OCI-LY7 (cell line): ENCODE data around the gene STAT5B. TPM values are rescaled to one million over a fixed set of nuclear protein-coding genes. Genes with fewer than 3 reads are reported as not detected.

ENCODE experiments used
- BruUV-seq: library from RNA; stranded (reverse); fragments of 400-500 nt; replicated peaks from 2 replicates; lab custom pipeline; 2021; lab: Mats Ljungman, UMichigan
- CTCF ChIA-PET: fragments of 300-600 bp; sonication (Branson Sonifier 250); formaldehyde crosslinking; loops from one replicate; lab custom pipeline; 2022; ENCODE audit warnings: antibody characterized with exemption; ENCODE audit not compliant: unreplicated experiment; lab: Charles Lee
- POLR2A ChIA-PET: fragments of 300-600 bp; sonication (Branson Sonifier 250); formaldehyde crosslinking; loops from one replicate; lab custom pipeline; 2022; ENCODE audit warnings: antibody characterized with exemption; lab: Charles Lee
- DNase-seq: peaks from one replicate; pipeline ENCODE4 v3.0.0-alpha.2; 2015; ENCODE audit warnings: low spot score
- H2AFZ ChIP-seq: fragments of 200-600 bp; sonication (generic), shearing (Covaris generic); 2 replicates; pipeline ENCODE4 v1.6.1; 2014; ENCODE audit warnings: mild to moderate bottlenecking, antibody characterized with exemption, low read length, moderate library complexity
- H3K27ac ChIP-seq: fragments of 200-600 bp; sonication (generic); 2 replicates; pipeline ENCODE4 v1.5.1; 2014; ENCODE audit warnings: mixed run types, low read depth, mild to moderate bottlenecking, moderate library complexity, low read length, inconsistent platforms; ENCODE audit not compliant: poor library complexity, severe bottlenecking
- H3K36me3 ChIP-seq: fragments of 200-600 bp; sonication (generic); 2 replicates; pipeline ENCODE4 v1.6.1; 2014; ENCODE audit warnings: mild to moderate bottlenecking, antibody characterized with exemption, low read length, moderate library complexity, mixed read lengths; ENCODE audit not compliant: insufficient read depth
- H3K4me1 ChIP-seq: fragments of 200-600 bp; sonication (generic); 2 replicates; pipeline ENCODE4 v1.5.1; 2014; ENCODE audit warnings: mild to moderate bottlenecking, low read length; ENCODE audit not compliant: insufficient read depth, poor library complexity, severe bottlenecking
- H3K4me2 ChIP-seq: fragments of 200-600 bp; sonication (generic); 2 replicates; pipeline ENCODE4 v1.6.1; 2014; ENCODE audit warnings: mild to moderate bottlenecking, low read length
- H3K4me3 ChIP-seq: fragments of 200-600 bp; sonication (generic); 2 replicates; pipeline ENCODE4 v1.5.1; 2014; ENCODE audit warnings: mild to moderate bottlenecking, low read depth, low read length; ENCODE audit not compliant: poor library complexity, severe bottlenecking
- H3K79me2 ChIP-seq: fragments of 200-600 bp; sonication (generic); 2 replicates; pipeline ENCODE4 v1.6.1; 2016; ENCODE audit warnings: low read depth, mild to moderate bottlenecking, low read length, moderate library complexity, mixed read lengths; ENCODE audit not compliant: insufficient read depth
- H3K9me2 ChIP-seq: fragments of 200-600 bp; sonication (generic); 2 replicates; pipeline ENCODE4 v1.6.1; 2016; ENCODE audit warnings: mild to moderate bottlenecking, low read length, mixed read lengths; ENCODE audit not compliant: insufficient read depth
- H3K9me3 ChIP-seq: fragments of 200-600 bp; sonication (generic); 2 replicates; pipeline ENCODE4 v1.6.1; 2014; ENCODE audit warnings: mild to moderate bottlenecking, mixed run types, low read length, mixed read lengths
- H4K20me1 ChIP-seq: fragments of 200-600 bp; sonication (generic); 2 replicates; pipeline ENCODE4 v1.6.1; 2014; ENCODE audit warnings: mild to moderate bottlenecking, antibody characterized with exemption, low read length, moderate library complexity, mixed read lengths; ENCODE audit not compliant: insufficient read depth
- EZH2phosphoT487 ChIP-seq: fragments of 200-600 bp; sonication (generic); IDR thresholded peaks from 2 replicates; pipeline ENCODE4 v1.6.1; 2018; ENCODE audit warnings: low read depth, borderline replicate concordance, mild to moderate bottlenecking, mixed run types, antibody characterized with exemption, low read length, moderate library complexity, mixed read lengths
- intact Hi-C: fragments of 100-400 bp; cut with micrococcal nuclease; formaldehyde crosslinking; loops from one replicate; pipeline ENCODE4 v1.10.0; 2022; ENCODE audit not compliant: unreplicated experiment
- total RNA-seq, 2 experiments: library from RNA; depleted of rRNA in 1 of 2; stranded (reverse); fragments of >200 nt in 1 of 2; shearing (Covaris generic) in 1 of 2; gene quantifications; 2 replicates each; pipeline ENCODE4 v1.2.3, GENCODE V29; 2014 to 2022
- TF ChIP-seq, protein P1 (sequence below): fragments of 200-600 bp; sonication (generic); conservative IDR thresholded peaks from 2 replicates; pipeline ENCODE4 v1.5.1; 2014; ENCODE audit warnings: mild to moderate bottlenecking, antibody characterized with exemption, low read length, moderate library complexity, mixed read lengths

The STAT5B gene
- total RNA-seq, 2 experiments from 2014 or later, result 33.3 to 46.7 TPM

DNA sequence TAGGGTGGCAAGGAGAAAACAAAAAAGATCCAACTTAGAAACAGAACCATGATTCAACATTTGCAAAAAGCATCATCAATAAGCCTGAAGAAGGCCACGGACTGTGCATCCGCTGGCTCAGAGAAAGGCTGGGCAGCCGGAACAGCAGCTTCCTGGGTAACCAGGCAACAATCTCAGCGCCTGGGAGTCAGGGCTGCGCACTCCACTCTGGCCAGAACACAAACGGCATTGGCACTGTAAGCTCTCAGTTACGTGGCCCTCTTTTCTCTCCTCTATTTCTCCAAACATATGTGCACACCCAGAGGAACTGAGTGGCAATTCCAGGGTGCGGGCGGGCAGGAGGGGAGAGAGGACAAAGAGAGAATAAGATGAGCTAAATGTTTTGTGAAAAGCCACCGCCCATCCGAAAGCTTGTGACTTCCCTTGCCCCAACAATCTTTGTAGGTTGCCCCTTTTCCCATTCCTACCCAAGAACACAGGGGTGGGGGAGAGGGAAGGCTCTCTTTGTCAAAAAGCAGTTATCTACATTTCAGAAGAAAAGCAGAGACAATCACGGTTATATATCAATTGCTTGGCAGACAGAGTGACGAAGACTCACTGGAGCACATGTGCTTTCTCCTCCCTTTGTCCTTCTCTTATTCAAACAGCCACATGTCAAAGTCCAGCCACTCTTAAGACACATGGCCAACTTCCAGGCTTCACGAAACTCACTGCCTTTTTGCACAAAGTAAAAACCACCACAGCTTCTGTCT, 75.3 kb downstream of the STAT5B start:
- no peak overlapping the region for H3K4me2 ChIP-seq
- BruUV-seq, result TSS peak; percentile 62
- H3K9me2 ChIP-seq, result no peaks in the 10 kb centered on the region
- TF ChIP-seq EZH2phosphoT487, result no peak
- TF ChIP-seq, protein P1, sequence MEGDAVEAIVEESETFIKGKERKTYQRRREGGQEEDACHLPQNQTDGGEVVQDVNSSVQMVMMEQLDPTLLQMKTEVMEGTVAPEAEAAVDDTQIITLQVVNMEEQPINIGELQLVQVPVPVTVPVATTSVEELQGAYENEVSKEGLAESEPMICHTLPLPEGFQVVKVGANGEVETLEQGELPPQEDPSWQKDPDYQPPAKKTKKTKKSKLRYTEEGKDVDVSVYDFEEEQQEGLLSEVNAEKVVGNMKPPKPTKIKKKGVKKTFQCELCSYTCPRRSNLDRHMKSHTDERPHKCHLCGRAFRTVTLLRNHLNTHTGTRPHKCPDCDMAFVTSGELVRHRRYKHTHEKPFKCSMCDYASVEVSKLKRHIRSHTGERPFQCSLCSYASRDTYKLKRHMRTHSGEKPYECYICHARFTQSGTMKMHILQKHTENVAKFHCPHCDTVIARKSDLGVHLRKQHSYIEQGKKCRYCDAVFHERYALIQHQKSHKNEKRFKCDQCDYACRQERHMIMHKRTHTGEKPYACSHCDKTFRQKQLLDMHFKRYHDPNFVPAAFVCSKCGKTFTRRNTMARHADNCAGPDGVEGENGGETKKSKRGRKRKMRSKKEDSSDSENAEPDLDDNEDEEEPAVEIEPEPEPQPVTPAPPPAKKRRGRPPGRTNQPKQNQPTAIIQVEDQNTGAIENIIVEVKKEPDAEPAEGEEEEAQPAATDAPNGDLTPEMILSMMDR, result no peak
- no peak overlapping the region for H2AFZ ChIP-seq
- no peak overlapping the region for H3K4me3 ChIP-seq
- intact Hi-C loops, result no loop called here
- ChIA-PET CTCF (no interaction called here), POLR2A (no interaction called here)
- H4K20me1 ChIP-seq, result no peaks in the 10 kb centered on the region
- no peak overlapping the region for H3K27ac ChIP-seq
- H3K9me3 ChIP-seq, result no peaks in the 10 kb centered on the region
- no peak for DNase-seq
- peaks cover 6% of the 10 kb centered on the region for H3K4me1 ChIP-seq
- H3K36me3 ChIP-seq, result peaks cover 2% of the 10 kb centered on the region; the same call in 1 of the 2 replicates
- H3K79me2 ChIP-seq, result no peaks in the 10 kb centered on the region; the same call in 1 of the 2 replicates

DNA sequence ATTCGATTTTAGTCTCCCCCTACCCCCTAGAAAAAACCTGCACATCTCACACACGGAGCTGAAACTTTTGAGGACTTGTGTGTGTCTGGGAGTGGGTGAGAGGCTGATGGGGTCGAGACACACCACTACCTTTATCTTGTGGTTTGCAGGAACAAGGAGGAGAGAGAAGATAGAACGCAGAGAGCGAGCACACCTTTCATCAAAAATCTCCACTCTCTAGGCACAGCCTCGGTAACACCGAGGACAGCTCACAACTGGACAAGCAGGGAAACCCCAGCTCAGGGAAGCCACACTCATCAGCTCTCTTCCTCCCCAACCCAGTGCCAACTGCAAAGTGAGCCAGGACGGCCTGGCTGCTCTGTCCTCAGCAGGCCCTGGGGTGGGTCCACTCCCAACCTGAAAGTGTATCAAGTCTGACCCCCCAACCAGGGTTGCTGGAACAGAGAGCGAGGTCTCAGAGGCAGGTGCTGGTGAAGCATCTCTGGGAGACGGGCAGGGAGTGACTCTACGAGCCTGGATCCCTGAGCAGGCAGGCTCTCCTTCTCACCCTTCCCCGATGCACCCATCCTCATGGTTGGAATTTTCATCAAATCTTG, 76.7 kb downstream of the STAT5B start:
- no peak overlapping the region for H3K27ac ChIP-seq
- no peak for TF ChIP-seq EZH2phosphoT487
- TF ChIP-seq, protein P1, result no peak
- intact Hi-C loops, result no loop called here
- H2AFZ ChIP-seq, result no peak overlapping the region
- no peak overlapping the region for H3K4me3 ChIP-seq
- no peaks in the 10 kb centered on the region for H4K20me1 ChIP-seq
- DNase-seq, result no peak
- POLR2A ChIA-PET, result no interaction called here
- no peak overlapping the region for H3K4me2 ChIP-seq
- H3K9me3 ChIP-seq, result no peaks in the 10 kb centered on the region
- no peaks in the 10 kb centered on the region; the same call in 1 of the 2 replicates for H3K36me3 ChIP-seq
- H3K79me2 ChIP-seq, result no peaks in the 10 kb centered on the region; the same call in 1 of the 2 replicates
- H3K9me2 ChIP-seq, result no peaks in the 10 kb centered on the region
- CTCF ChIA-PET, result no interaction called here
- BruUV-seq, result no TSS peak
- peaks cover 9% of the 10 kb centered on the region for H3K4me1 ChIP-seq

DNA sequence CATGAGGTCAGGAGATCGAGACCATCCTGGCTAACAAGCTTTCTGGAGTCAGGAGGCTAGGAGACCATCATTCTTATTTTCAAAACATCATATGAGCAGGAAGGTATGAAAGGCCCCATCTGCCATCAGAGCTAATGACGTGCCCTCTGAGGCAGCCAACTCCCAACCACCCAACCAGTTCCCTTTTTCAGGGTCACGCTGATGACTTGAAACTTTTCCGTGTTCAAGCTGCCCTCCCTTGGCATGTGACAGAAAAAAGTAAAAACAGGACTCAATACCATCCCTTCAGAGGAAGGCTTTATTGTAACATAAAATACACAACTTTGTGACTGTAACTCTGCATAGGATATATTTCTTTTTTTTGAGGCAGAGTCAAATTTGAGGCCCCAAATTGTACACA, 77.3 kb downstream of the STAT5B start:
- TF ChIP-seq EZH2phosphoT487, result no peak
- TF ChIP-seq, protein P1, result no peak
- no peaks in the 10 kb centered on the region for H3K9me3 ChIP-seq
- no peaks in the 10 kb centered on the region for H3K9me2 ChIP-seq
- H3K79me2 ChIP-seq, result no peaks in the 10 kb centered on the region; the same call in 1 of the 2 replicates
- no peak overlapping the region for H2AFZ ChIP-seq
- no peak overlapping the region for H3K4me3 ChIP-seq
- intact Hi-C loops, result no loop called here
- no TSS peak for BruUV-seq
- no peak overlapping the region for H3K27ac ChIP-seq
- H3K4me1 ChIP-seq, result peaks cover 9% of the 10 kb centered on the region
- POLR2A ChIA-PET, result interaction anchor here (1.3 kb wide), 1 partner anchor 12 kb away, joined by 3 read pairs; no protein-coding TSS in a partner anchor
- no peaks in the 10 kb centered on the region for H4K20me1 ChIP-seq
- no peak overlapping the region; the same call in 1 of the 2 replicates for H3K4me2 ChIP-seq
- CTCF ChIA-PET, result no interaction called here
- DNase-seq, result peak; percentile 42
- H3K36me3 ChIP-seq, result no peaks in the 10 kb centered on the region; the same call in 1 of the 2 replicates
